WTC11 (cell line): ENCODE data around the gene IQGAP3. TPM values are rescaled to one million over a fixed set of nuclear protein-coding genes. Genes with fewer than 3 reads are reported as not detected.

Experiments
- ATAC-seq: fragments of 200-7000 bp; cut with Tn5 transposase; 2 replicates; pipeline ENCODE4 v1.10.0; 2021; ENCODE audit warnings: mild to moderate bottlenecking, moderate library complexity
- CTCF ChIA-PET: fragments of 300-600 bp; sonication (Branson Sonifier 250); formaldehyde crosslinking; loops from one replicate; lab custom pipeline; 2021; ENCODE audit warnings: antibody characterized with exemption; lab: Charles Lee
- POLR2A ChIA-PET: fragments of 350-600 bp; sonication (Branson Sonifier 250); formaldehyde crosslinking; loops from one replicate; lab custom pipeline; 2021; ENCODE audit warnings: antibody characterized with exemption; lab: Charles Lee
- DNase-seq: peaks from one replicate; pipeline ENCODE4 v3.0.0; 2021; ENCODE audit warnings: low spot score
- H3K27ac Mint-ChIP-seq: 2 replicates; pipeline ENCODE4 v1.8.0; 2021; ENCODE audit warnings: mixed read lengths
- H3K27me3 Mint-ChIP-seq: 2 replicates; pipeline ENCODE4 v1.8.0; 2021; ENCODE audit warnings: low read depth, mild to moderate bottlenecking, moderate library complexity, mixed read lengths
- H3K36me3 Mint-ChIP-seq: 2 replicates; pipeline ENCODE4 v1.8.0; 2021; ENCODE audit warnings: mixed read lengths
- H3K4me1 Mint-ChIP-seq: 2 replicates; pipeline ENCODE4 v1.8.0; 2022; ENCODE audit warnings: mixed read lengths
- H3K4me3 Mint-ChIP-seq: 2 replicates; pipeline ENCODE4 v1.8.0; 2021; ENCODE audit warnings: mild to moderate bottlenecking, moderate library complexity, mixed read lengths
- H3K9me3 Mint-ChIP-seq: 2 replicates; pipeline ENCODE4 v1.8.0; 2021; ENCODE audit warnings: mixed read lengths
- AFF4 ChIP-seq: sonication (generic); formaldehyde crosslinking; IDR thresholded peaks from 2 replicates; pipeline ENCODE4 v1.8.1; 2023; ENCODE audit warnings: mild to moderate bottlenecking, missing genetic modification reagents, borderline replicate concordance
- ERG ChIP-seq: fragments of 250-450 bp; sonication (Bioruptor Pico); IDR thresholded peaks from 2 replicates; pipeline ENCODE4 v1.8.0; 2021; ENCODE audit warnings: mild to moderate bottlenecking
- FOXK1 ChIP-seq: sonication (generic); formaldehyde crosslinking; IDR thresholded peaks from 2 replicates; pipeline ENCODE4 v1.8.0; 2022; ENCODE audit warnings: mild to moderate bottlenecking, moderate library complexity, missing genetic modification reagents
- NFE2L1 ChIP-seq: sonication (generic); formaldehyde crosslinking; IDR thresholded peaks from 2 replicates; pipeline ENCODE4 v1.8.1; 2023; ENCODE audit warnings: missing genetic modification reagents
- NR3C1 ChIP-seq: sonication (generic); formaldehyde crosslinking; conservative IDR thresholded peaks from 2 replicates; pipeline ENCODE4 v1.8.1; 2023; ENCODE audit warnings: low read depth, mild to moderate bottlenecking, missing genetic modification reagents
- RORB ChIP-seq: fragments of 250-450 bp; sonication (Bioruptor Pico); IDR thresholded peaks from 2 replicates; pipeline ENCODE4 v1.9.0; 2021; ENCODE audit warnings: mild to moderate bottlenecking
- SMAD3 ChIP-seq: sonication (generic); formaldehyde crosslinking; IDR thresholded peaks from 2 replicates; pipeline ENCODE4 v1.8.0; 2022; ENCODE audit warnings: missing genetic modification reagents, mild to moderate bottlenecking, borderline replicate concordance
- SMAD4 ChIP-seq: sonication (generic); formaldehyde crosslinking; IDR thresholded peaks from 2 replicates; pipeline ENCODE4 v1.8.0; 2022; ENCODE audit warnings: mild to moderate bottlenecking, missing genetic modification reagents
- SOX15 ChIP-seq: fragments of 250-450 bp; sonication (Bioruptor Pico); IDR thresholded peaks from 2 replicates; pipeline ENCODE4 v1.9.0; 2021; ENCODE audit warnings: mild to moderate bottlenecking
- SP1 ChIP-seq: sonication (generic); formaldehyde crosslinking; conservative IDR thresholded peaks from 2 replicates; pipeline ENCODE4 v1.8.1; 2022; ENCODE audit warnings: missing genetic modification reagents
- ZBTB21 ChIP-seq: sonication (generic); formaldehyde crosslinking; IDR thresholded peaks from 2 replicates; pipeline ENCODE4 v1.8.1; 2023; ENCODE audit warnings: mild to moderate bottlenecking, missing genetic modification reagents, borderline replicate concordance
- ZBTB43 ChIP-seq: sonication (generic); formaldehyde crosslinking; IDR thresholded peaks from 2 replicates; pipeline ENCODE4 v1.8.1; 2023; ENCODE audit warnings: mild to moderate bottlenecking, missing genetic modification reagents
- ZNF396 ChIP-seq: fragments of 250-450 bp; sonication (Bioruptor Pico); IDR thresholded peaks from 2 replicates; pipeline ENCODE4 v1.8.0; 2021; ENCODE audit warnings: mild to moderate bottlenecking, moderate library complexity, borderline replicate concordance
- ZNF416 ChIP-seq: fragments of 250-450 bp; sonication (Bioruptor Pico); IDR thresholded peaks from 2 replicates; pipeline ENCODE4 v1.9.0; 2021; ENCODE audit warnings: mild to moderate bottlenecking, inconsistent platforms
- ZNF671 ChIP-seq: fragments of 250-450 bp; sonication (Bioruptor Pico); IDR thresholded peaks from 2 replicates; pipeline ENCODE4 v1.8.0; 2021; ENCODE audit warnings: mild to moderate bottlenecking
- total RNA-seq: library from RNA; stranded (reverse); gene quantifications from 3 replicates; pipeline ENCODE4 v1.2.3, GENCODE V29; 2021
- TF ChIP-seq, protein P1 (sequence below): fragments of 200-600 bp; IDR thresholded peaks from 2 replicates; pipeline ENCODE4 v1.8.0; 2022; ENCODE audit warnings: antibody characterized with exemption
- TF ChIP-seq, protein P2 (sequence below): sonication (generic); formaldehyde crosslinking; IDR thresholded peaks from 2 replicates; pipeline ENCODE4 v1.8.0; 2022; ENCODE audit warnings: mild to moderate bottlenecking, missing genetic modification reagents
- TF ChIP-seq, protein P3 (sequence below): sonication (generic); formaldehyde crosslinking; IDR thresholded peaks from 2 replicates; pipeline ENCODE4 v1.8.0; 2022; ENCODE audit warnings: mild to moderate bottlenecking, missing genetic modification reagents

Gene IQGAP3
- total RNA-seq, 1 experiment from 2014 or later = 33.3 TPM

DNA sequence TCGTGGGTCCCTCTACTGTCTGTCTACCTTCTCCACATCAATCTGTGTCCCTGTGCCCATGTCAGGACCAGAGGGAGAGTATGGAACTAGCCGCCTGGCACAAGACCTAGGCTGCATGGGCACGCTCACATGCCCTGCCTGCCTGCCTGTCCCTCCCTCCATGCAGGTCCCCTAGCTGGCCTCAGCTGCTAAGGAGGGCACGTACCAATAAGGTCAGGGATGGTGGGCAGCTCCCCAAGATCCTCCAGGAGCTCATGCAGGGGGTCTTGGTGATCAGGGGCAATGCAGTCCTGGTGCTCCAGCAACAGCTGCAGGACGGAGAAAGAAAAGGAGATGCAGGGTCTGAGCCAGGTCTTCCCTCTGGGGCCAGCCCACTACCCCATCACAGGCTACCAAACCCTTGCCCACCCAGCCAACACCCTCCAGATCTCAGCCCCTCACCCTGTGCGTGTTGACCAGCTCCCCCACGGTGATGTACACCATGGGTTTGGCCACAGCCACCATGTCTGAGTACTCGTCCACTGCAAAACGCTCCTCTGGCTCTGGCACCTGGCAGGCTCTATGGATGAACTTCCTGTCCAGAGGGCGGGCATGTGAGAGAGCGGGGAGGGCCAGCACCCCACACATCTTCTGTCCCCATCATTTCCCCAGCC, 38.7 kb downstream of the IQGAP3 start:
- peaks cover 36% of the 10 kb centered on the region for H3K36me3 Mint-ChIP-seq
- no peak for ATAC-seq

More for the DNA sequence above, 38.7 kb downstream of the IQGAP3 start:
- CTCF ChIA-PET = interaction anchor here (1.9 to 2.2 kb wide), 2 partner anchors 45 to 53 kb away, joined by 4 to 18 read pairs; no protein-coding TSS in a partner anchor
- DNase-seq = no peak
- TF ChIP-seq SMAD4 (CRISPR knock-in tag) = no peak
- TF ChIP-seq AFF4 (CRISPR knock-in tag) = no peak
- TF ChIP-seq, protein P1, sequence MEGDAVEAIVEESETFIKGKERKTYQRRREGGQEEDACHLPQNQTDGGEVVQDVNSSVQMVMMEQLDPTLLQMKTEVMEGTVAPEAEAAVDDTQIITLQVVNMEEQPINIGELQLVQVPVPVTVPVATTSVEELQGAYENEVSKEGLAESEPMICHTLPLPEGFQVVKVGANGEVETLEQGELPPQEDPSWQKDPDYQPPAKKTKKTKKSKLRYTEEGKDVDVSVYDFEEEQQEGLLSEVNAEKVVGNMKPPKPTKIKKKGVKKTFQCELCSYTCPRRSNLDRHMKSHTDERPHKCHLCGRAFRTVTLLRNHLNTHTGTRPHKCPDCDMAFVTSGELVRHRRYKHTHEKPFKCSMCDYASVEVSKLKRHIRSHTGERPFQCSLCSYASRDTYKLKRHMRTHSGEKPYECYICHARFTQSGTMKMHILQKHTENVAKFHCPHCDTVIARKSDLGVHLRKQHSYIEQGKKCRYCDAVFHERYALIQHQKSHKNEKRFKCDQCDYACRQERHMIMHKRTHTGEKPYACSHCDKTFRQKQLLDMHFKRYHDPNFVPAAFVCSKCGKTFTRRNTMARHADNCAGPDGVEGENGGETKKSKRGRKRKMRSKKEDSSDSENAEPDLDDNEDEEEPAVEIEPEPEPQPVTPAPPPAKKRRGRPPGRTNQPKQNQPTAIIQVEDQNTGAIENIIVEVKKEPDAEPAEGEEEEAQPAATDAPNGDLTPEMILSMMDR = no peak
- TF ChIP-seq, protein P2, sequence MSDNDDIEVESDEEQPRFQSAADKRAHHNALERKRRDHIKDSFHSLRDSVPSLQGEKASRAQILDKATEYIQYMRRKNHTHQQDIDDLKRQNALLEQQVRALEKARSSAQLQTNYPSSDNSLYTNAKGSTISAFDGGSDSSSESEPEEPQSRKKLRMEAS (CRISPR knock-in tag) = no peak
- no peak for TF ChIP-seq ZBTB43 (CRISPR knock-in tag)
- no peak for TF ChIP-seq SMAD3 (CRISPR knock-in tag)
- TF ChIP-seq NR3C1 (CRISPR knock-in tag) = no peak
- TF ChIP-seq SP1 (CRISPR knock-in tag) = no peak
- TF ChIP-seq ERG (CRISPR knock-in tag) = no peak
- TF ChIP-seq SOX15 (CRISPR knock-in tag) = no peak
- no peak for TF ChIP-seq FOXK1 (CRISPR knock-in tag)
- no peak for TF ChIP-seq ZNF416 (CRISPR knock-in tag)
- no peak for TF ChIP-seq RORB (CRISPR knock-in tag)
- TF ChIP-seq, protein P3, sequence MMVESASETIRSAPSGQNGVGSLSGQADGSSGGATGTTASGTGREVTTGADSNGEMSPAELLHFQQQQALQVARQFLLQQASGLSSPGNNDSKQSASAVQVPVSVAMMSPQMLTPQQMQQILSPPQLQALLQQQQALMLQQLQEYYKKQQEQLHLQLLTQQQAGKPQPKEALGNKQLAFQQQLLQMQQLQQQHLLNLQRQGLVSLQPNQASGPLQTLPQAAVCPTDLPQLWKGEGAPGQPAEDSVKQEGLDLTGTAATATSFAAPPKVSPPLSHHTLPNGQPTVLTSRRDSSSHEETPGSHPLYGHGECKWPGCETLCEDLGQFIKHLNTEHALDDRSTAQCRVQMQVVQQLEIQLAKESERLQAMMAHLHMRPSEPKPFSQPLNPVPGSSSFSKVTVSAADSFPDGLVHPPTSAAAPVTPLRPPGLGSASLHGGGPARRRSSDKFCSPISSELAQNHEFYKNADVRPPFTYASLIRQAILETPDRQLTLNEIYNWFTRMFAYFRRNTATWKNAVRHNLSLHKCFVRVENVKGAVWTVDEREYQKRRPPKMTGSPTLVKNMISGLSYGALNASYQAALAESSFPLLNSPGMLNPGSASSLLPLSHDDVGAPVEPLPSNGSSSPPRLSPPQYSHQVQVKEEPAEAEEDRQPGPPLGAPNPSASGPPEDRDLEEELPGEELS (CRISPR knock-in tag) = no peak
- no peak for TF ChIP-seq ZNF396 (CRISPR knock-in tag)
- TF ChIP-seq ZBTB21 (CRISPR knock-in tag) = no peak
- no peak for TF ChIP-seq ZNF671 (CRISPR knock-in tag)
- no peak for TF ChIP-seq NFE2L1 (CRISPR knock-in tag)
- TF ChIP-seq, all 79 proteins: peak for 0
- peaks cover 2% of the 10 kb centered on the region; the same call in 1 of the 2 replicates for H3K4me1 Mint-ChIP-seq
- POLR2A ChIA-PET = no interaction called here
- no peak overlapping the region for H3K27ac Mint-ChIP-seq
- no peaks in the 10 kb centered on the region for H3K27me3 Mint-ChIP-seq
- H3K9me3 Mint-ChIP-seq = no peaks in the 10 kb centered on the region
- no peak overlapping the region for H3K4me3 Mint-ChIP-seq
